Thoracic aorta (tissue), 2 donors: ENCODE data around the gene USP49. TPM values are rescaled to one million over a fixed set of nuclear protein-coding genes. Genes with fewer than 3 reads are reported as not detected.

ENCODE experiments used
- ATAC-seq: fragments of 150-250 bp; one replicate; pipeline ENCODE4 v1.8.0; 2017; ENCODE audit warnings: low read depth; ENCODE audit not compliant: insufficient number of reproducible peaks, low FRiP score
- DNase-seq: peaks from one replicate; pipeline ENCODE4 v3.0.0-alpha.2; 2020; ENCODE audit warnings: low spot score
- H3K27ac ChIP-seq, 2 donors: fragments of 200-600 bp; sonication (generic); 1 replicate in 1 of 2; 2 replicates in 1 of 2; pipeline ENCODE4 v1.5.1; 2016; ENCODE audit warnings: mild to moderate bottlenecking in 2 of 2, moderate library complexity in 2 of 2
- H3K27me3 ChIP-seq: fragments of 200-600 bp; sonication (generic); replicated peaks from 2 replicates; pipeline ENCODE4 v1.6.0; 2016; ENCODE audit warnings: mild to moderate bottlenecking; ENCODE audit not compliant: insufficient read depth
- H3K36me3 ChIP-seq: fragments of 200-600 bp; sonication (generic); one replicate; pipeline ENCODE4 v1.5.1; 2016
- H3K4me1 ChIP-seq, 2 donors: fragments of 200-600 bp; sonication (generic); 1 replicate in 1 of 2; 2 replicates in 1 of 2; pipeline versions ENCODE4 v1.5.1 to v1.6.0; 2016; ENCODE audit warnings: low read depth in 2 of 2, mild to moderate bottlenecking in 1 of 2; ENCODE audit not compliant: control insufficient read depth in 1 of 2
- H3K4me3 ChIP-seq: fragments of 200-600 bp; sonication (generic); 2 replicates; pipeline ENCODE4 v1.5.1; 2016; ENCODE audit warnings: mild to moderate bottlenecking
- H3K9me3 ChIP-seq: fragments of 200-600 bp; sonication (generic); 2 replicates; pipeline ENCODE4 v1.5.1; 2016
- total RNA-seq, 2 donors: library from RNA; depleted of rRNA; stranded (reverse); fragments of >200 nt; gene quantifications; one replicate each; pipeline versions ENCODE4 v1.1.0 to v1.2.3, GENCODE V29; 2016
- TF ChIP-seq, protein P1 (sequence below): fragments of 200-600 bp; sonication (generic); IDR thresholded peaks from one replicate; pipeline ENCODE4 v1.5.1; 2019; ENCODE audit warnings: antibody characterized with exemption

Gene USP49
- total RNA-seq, 2 donors from 2014 or later, result 3.3 to 3.8 TPM

DNA sequence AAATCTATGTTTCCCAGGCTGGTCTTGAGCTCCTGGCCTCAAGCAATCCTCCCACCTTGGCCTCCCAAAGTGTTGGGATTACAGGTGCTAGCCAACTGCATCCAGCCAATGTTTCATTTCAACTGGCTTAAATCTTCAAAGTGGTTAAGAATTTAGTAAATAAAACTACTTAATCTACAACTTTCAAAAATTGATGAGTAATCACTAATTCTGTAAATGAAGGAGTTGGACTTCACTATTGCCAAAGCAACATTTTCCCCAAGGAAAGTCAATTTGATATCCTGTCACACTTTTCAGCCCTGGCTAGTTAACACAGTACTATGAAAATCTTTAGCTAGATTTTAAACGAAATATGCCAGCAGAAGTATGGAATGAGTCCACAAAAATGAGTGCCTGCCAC lies 103.9 kb downstream of the USP49 start:
- ATAC-seq, result no peak
- H3K4me3 ChIP-seq, result no peak overlapping the region
- no peak overlapping the region for H3K27ac ChIP-seq
- H3K9me3 ChIP-seq, result no peaks in the 10 kb centered on the region
- no peaks in the 10 kb centered on the region for H3K27me3 ChIP-seq
- peaks cover 5 to 14% of the 10 kb centered on the region in 2 donors for H3K4me1 ChIP-seq
- no peak for DNase-seq
- peaks cover 13% of the 10 kb centered on the region for H3K36me3 ChIP-seq
- TF ChIP-seq, protein P1, sequence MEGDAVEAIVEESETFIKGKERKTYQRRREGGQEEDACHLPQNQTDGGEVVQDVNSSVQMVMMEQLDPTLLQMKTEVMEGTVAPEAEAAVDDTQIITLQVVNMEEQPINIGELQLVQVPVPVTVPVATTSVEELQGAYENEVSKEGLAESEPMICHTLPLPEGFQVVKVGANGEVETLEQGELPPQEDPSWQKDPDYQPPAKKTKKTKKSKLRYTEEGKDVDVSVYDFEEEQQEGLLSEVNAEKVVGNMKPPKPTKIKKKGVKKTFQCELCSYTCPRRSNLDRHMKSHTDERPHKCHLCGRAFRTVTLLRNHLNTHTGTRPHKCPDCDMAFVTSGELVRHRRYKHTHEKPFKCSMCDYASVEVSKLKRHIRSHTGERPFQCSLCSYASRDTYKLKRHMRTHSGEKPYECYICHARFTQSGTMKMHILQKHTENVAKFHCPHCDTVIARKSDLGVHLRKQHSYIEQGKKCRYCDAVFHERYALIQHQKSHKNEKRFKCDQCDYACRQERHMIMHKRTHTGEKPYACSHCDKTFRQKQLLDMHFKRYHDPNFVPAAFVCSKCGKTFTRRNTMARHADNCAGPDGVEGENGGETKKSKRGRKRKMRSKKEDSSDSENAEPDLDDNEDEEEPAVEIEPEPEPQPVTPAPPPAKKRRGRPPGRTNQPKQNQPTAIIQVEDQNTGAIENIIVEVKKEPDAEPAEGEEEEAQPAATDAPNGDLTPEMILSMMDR, result no peak

DNA sequence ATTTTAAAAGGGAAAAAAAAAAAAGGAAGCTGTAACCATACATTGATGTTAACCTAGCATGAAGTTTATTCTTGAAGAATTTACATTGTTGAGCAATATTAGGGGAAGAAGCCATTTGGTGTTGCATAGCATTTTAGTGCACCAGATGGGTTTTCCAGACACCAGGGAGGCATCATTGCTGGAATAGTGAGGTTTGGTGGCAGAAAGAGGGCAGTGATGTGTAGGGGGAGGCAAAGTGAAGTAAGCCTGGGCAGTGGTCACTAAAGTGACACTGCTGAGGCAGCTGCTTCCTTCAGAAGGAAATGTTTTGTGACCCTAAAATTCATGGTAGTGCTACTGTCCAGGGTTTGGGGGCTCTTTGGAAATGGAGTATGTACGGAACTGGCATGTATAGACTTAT lies 105.1 kb downstream of the USP49 start:
- DNase-seq, result no peak
- H3K4me1 ChIP-seq, result peaks cover 12 to 26% of the 10 kb centered on the region in 2 donors
- no peak for ATAC-seq
- H3K27me3 ChIP-seq, result no peaks in the 10 kb centered on the region
- no peak overlapping the region for H3K4me3 ChIP-seq
- peaks cover 13% of the 10 kb centered on the region for H3K36me3 ChIP-seq
- H3K9me3 ChIP-seq, result no peaks in the 10 kb centered on the region
- TF ChIP-seq, protein P1, result no peak
- H3K27ac ChIP-seq, result no peak overlapping the region

DNA sequence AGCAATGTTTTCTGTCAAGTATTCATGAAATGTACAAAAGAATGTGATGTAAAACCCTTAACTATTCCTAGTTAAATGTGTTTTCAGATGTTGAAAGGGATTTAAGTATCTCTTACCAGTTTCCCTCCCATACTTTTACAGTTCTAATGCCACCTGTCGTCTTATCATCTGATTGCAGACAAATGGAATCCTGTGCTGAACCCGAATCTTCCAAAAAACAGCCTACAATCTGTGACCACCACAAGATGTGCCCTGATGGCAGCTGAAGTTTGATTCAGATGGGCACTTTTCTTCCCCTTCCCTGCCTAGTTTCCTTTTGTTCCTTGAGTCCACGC lies 105.8 kb downstream of the USP49 start:
- TF ChIP-seq, protein P1, result no peak
- Histone ChIP-seq H3K4me3 (no peak overlapping the region), H3K36me3 (peaks cover 13% of the 10 kb centered on the region), H3K9me3 (no peaks in the 10 kb centered on the region), H3K27me3 (no peaks in the 10 kb centered on the region), H3K4me1 (peaks cover 12 to 30% of the 10 kb centered on the region in 2 donors), H3K27ac (no peak overlapping the region)
- no peak for ATAC-seq
- no peak for DNase-seq

DNA sequence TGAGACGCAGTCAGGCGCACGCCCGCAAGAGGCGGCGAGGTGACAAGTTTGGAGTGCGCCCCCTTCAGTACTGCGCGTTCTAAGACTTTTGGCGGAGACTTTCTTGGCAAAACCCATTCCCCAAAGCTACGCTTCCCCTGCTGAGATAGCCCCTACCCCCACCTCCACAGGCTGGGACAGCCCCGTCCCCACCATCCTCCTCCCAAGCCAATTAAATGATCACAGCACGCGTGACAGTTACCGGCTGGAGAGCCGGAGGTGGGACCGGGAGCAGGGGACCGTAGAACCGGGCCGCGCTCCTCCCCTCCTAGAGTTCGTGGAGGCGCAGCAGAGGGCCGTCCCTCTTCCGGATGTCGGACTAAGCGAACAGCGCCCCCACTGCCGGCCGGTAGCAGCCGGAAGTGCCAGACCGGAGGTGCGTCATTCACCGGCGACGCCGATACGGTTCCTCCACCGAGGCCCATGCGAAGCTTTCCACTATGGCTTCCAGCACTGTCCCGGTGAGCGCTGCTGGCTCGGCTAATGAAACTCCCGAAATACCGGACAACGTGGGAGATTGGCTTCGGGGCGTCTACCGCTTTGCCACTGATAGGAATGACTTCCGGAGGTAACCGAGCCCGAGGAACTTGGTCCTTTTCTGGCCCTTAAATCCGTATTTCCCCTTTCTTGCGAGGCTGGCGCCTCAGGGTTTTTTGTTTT lies 107.8 kb downstream of the USP49 start, which contains the start of gene TOMM6:
TOMM6 (plus strand) TSS at position 476 of the 699 bp plus-strand sequence; CDS start at position 480, 4 bp downstream.
- ATAC-seq, result peak; percentile 78
- TF ChIP-seq, protein P1, result peak; percentile 91
- H3K36me3 ChIP-seq, result peaks cover 12% of the 10 kb centered on the region

DNA sequence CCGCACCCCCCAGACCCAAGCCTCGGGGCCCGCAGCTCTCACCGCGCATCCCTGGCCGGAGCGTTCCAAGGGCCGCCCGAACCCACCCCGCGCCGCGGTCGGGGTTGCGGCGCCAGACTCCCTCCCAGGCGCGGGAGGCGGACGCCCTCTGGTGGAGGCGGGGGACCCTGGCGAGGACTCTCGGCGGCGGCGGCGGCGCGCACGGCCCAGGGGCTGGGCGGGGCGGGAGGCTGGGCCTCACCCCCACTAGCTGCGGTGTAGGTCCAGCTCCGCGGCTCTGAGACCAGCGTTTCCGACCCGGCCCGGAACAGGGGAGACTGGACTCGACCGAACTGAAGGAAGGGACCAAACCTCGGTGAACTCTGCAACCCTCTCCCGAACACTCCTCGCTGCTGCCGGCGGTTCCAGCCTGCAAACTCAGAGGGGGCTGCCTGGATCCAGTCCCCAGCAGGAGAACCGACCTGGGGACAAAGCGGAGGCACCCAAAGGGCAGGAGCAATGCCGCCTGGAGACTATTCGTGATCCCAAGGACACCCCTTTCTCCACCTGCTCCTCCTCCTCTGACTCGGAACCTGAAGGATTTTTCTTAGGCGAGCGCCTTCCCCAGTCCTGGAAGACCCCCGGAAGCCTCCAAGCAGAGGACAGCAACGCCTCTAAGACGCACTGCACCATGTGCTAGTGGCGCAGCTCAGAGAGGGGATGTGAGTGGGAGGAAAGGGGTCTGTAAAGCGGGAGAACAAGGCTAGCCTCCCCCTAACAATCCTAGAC lies 108.5 kb downstream of the USP49 start:
- Histone ChIP-seq H3K27me3 (no peaks in the 10 kb centered on the region), H3K4me3 (peak overlapping the region; percentile 94), H3K9me3 (no peaks in the 10 kb centered on the region), H3K27ac (peak overlapping the region; percentile 88 to 92), H3K36me3 (peaks cover 7% of the 10 kb centered on the region), H3K4me1 (peaks cover 12 to 33% of the 10 kb centered on the region in 2 donors)
- DNase-seq (peak; percentile 36), ATAC-seq (peak; percentile 81)
- TF ChIP-seq, protein P1, result peak; percentile 82

More for the DNA sequence above, 107.8 kb downstream of the USP49 start, which contains the start of gene TOMM6:
- peak; percentile 70 for DNase-seq
- peaks cover 12 to 30% of the 10 kb centered on the region in 2 donors for H3K4me1 ChIP-seq
- H3K27me3 ChIP-seq, result no peaks in the 10 kb centered on the region
- H3K27ac ChIP-seq, result peak within 1 kb of the TSS; percentile 88 to 92
- H3K9me3 ChIP-seq, result no peaks in the 10 kb centered on the region
- peak within 1 kb of the TSS; percentile 94 for H3K4me3 ChIP-seq
